Stimulated activated CD4-positive, alpha-beta T cell treated with anti-CD3 and anti-CD28 coated beads, Interleukin-15, amount 100 ng/mL, for 1 hour (primary cell): ENCODE measurements around the gene CDC6.
"Not testable (repeated sequence)": the region's sequence is repeated elsewhere in the genome, so short reads cannot be mapped to it uniquely, and the experiment has no call there.

Experiments
- DNase-seq, 2 donors: peaks; one replicate each; pipeline ENCODE4 v3.0.0-alpha.2; 2020; ENCODE audit warnings: low read depth in 1 of 2, low spot score in 1 of 2

Gene CDC6

DNA sequence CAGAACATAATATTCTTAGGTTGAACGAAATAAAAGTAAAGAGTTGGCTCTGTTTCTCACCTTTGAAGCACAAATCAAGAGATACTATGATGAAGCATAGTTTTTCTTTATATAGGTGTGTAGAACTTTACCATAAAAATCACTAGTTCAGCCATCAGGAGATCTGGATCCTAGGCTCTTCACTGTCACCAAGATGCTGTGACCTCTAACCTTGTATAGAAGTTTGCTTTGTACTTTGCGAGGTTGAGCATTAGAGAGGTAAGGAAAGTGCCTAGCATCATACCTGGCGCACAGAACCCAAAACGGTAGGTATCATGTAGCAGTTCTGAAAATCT, 553 bp upstream of the CDC6 start:
- no peak for DNase-seq

DNA sequence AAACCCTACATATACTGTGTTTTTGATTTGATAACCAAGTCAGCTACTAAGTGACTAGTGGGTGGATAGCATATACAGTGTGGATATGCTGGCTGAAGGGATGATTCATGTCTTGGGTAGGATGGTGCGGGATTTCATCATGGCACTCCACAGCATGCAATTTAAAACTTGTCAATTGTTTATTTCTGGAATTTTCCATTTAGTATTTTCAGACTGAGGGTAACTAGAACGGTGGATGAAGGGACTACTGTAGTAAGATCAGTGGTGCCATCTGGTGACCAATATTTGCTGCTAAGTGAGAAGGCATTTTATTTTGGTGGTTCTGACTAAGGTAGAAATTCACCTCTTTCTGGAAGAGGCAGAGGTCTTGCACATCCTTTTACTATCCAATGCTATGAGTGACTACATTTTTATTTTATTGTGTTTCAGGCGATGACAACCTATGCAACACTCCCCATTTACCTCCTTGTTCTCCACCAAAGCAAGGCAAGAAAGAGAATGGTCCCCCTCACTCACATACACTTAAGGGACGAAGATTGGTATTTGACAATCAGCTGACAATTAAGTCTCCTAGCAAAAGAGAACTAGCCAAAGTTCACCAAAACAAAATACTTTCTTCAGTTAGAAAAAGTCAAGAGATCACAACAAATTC, 3.1 kb downstream of the CDC6 start:
- no peak for DNase-seq

DNA sequence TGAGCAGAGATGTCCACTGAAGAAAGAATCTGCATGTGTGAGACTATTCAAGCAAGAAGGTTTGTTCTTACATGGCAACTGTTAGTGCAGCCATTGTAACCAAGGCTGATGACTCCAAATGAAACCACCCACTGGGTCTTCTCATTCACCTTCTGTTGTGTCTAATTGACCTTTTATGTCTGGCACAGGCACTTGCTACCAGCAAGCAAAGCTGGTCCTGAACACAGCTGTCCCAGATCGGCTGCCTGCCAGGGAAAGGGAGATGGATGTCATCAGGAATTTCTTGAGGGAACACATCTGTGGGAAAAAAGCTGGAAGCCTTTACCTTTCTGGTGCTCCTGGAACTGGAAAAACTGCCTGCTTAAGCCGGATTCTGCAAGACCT, 3.6 kb downstream of the CDC6 start:
- DNase-seq = no peak

DNA sequence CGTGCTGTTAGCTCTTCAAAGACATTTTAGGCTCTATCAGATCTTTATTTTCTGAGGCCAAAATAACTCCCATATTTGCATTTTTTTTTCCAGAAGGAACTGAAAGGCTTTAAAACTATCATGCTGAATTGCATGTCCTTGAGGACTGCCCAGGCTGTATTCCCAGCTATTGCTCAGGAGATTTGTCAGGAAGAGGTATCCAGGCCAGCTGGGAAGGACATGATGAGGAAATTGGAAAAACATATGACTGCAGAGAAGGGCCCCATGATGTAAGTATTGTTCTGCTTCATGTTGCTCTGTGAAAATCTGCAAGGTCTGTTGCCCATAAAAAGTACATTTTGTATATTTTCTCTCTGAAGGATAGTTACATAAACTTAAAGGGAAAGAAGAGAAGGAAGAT, 5.7 kb downstream of the CDC6 start:
- no peak for DNase-seq

DNA sequence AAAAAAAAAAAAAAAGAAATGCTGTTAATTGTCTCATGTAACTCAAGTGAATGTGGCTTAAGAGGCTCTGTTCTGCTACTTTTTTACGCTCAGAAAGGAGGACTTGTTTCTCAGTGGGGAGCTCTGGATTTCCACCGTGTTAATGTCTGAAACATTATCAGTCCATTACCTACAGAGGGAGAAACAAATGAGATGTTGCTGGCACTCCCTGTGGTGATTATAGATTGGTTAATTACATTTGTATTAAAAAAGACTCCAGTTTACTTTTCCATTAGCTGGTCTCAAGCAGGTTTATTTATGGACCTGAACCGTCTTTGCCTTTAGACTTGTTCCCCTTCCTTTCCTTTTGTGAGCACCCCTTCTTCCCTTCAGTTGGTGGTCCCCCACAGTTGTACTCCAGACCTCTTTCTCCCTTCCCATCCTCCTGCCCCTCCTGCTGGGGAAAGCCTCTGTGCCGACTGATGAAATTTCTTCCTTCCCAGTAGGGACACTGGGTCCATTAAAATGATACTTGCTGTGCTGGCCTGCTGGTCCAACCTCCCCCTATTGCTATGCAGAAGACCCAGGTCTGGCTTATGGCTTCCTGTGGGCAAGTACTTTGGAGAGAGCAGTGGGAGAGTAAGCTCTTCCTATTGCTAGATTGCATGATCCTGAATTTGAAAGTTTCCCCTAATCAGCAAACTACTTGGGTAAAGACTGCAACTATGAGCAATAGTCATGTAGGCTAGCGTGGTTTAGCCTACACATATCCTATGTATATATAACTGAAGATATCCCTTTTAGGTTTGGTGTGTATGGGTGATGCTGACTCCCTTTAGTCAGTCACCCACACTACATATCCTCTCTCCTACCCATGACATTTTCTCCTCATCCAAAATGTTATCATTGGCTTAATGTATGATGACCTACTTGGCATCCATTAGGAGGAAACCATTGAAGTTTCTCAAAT, 8.1 kb downstream of the CDC6 start:
- DNase-seq = no peak

DNA sequence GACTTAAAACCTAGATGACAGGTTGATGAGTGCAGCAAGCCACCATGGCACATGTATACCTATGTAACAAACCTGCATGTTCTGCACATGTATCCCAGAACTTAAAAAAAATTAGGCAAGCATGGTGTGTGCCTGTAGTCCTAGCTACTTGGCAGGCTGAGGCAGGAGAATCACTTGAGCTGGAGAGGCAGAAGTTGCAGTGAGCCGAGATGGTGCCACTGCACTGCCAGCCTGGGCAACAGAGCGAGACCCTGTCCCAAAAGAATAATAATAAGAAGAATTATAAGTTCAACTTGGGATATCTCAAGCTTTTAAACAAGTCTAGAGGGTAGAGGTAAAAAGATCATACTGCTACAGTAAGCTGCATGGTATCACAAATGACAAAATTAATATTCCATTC, 9.8 kb downstream of the CDC6 start:
- DNase-seq = no peak

DNA sequence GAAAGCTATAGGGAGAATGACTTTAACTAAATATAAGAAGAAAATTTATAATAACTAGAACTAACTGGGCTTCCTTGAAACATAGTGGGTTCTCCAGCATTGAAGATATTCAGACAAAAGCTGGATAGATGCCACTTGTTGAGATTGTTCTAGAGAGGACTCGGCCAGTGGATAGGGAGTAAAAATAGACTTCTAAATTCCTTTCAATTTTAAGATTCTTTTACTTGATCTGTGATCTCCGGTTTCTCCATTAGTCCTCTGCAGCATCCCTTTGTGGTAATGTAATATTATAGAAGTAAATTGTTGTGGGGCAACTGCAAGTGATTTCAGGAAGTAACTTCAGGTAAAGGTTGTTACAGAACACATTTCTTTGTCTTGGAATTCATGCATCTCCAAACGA, 11.0 kb downstream of the CDC6 start:
- no peak for DNase-seq

DNA sequence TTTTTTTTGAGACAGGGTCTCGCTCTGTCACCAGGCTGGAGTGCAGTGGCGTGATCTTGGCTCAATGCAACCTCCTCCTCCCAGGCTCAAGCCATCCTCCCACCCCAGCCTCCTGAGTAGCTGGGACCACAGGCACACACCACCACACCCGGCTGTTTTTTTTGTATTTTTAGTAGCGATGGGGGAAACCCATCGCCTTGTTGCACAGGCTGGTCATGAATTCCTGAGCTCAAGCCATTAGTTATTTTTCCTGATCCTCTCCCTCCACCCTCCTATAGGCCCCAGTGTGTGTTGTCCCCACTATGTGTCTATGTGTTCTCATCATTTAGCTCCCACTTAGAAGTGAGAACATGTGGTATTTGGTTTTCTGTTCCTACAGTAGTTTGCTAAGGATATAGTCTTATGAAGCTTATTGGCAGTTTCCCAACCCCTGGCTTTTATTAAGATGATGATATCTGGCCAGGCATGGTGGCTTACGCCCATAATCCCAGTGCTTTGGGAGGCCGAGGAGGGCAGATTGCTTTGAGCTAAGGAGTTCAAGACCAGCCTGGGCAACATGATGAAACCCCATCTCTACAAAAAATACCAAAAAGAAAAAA, 11.6 kb downstream of the CDC6 start:
- DNase-seq = not testable (repeated sequence)

DNA sequence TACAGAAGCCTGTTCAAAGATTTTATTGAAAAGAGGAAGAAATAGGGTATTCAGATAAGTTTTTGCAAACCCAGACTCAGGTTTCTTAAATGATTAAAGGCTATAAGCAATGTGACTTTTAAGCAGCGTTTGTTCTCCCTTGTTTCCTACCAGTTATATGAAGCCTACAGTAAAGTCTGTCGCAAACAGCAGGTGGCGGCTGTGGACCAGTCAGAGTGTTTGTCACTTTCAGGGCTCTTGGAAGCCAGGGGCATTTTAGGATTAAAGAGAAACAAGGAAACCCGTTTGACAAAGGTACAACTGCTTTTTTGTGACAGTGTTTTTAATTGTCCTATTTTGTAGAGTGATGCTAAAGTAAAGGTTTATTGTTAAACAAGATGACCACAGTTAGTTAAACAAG, 13.6 kb downstream of the CDC6 start:
- no peak for DNase-seq

DNA sequence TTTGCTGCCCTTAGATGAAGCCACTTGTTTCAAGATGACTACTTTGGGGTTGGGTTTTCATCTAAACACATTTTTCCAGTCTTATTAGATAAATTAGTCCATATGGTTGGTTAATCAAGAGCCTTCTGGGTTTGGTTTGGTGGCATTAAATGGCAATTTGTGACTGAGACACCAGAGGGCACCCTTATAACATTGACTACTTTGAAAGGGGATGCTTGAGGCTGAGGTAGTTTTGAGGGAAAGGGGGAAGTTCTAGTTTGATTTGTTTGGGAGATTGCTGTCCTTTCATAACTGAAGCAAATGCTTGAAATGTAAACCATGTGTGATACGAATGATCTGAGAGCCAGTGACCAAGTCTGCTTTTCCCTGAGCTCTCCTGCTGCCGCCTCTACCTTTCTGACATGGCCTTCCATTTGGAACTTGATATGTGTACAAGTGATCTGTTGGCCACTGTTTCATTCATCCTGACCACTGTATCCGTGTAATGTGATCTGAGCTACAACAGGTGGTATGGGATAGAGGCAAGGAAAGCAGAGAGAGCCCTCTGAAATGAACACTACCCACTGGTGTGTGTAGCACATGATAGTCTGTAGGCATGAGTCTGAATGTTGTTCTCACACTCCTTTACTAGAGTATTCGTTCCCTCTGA, 15.5 kb downstream of the CDC6 start:
- DNase-seq = no peak

DNA sequence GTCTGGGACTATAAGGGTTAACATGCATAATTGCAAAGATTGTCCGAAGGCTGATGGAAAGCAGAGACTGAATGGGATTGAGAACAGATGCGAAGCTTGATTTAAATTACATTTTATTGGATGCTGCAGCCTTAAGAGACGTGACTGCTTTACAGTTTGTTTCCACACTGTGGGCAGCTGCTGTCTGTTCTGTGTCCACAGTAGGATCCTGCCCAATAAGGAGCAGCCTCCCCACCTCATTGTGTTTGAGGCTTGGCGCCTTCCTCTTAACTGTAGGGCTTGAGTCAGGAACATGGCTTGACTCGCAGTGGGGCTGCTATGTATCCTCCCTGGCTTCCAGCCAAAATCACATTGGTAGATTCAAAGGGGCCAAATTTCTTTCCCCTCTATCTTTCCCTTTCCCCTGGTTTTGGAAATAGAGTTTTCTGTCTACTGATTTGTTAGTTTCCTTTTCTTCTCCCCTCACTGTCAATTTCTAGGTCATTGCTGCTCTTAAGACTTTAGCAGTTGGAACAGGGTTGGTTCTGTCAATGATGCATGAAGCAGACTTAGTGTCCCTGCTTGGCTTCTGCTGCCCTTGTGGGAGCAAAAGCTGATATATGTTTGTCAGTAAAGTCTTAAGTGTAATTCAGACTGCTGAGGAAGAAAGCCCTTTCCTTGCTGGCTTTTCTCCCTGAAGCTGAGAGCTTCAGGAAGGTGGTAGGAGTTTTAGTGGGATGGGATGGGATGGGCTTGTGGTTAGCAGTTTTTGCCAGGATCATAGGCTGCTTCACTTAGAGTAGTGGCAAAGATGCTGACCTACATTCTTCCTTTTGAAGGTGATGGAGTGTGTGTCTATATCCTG, 16.3 kb downstream of the CDC6 start:
- DNase-seq = no peak

DNA sequence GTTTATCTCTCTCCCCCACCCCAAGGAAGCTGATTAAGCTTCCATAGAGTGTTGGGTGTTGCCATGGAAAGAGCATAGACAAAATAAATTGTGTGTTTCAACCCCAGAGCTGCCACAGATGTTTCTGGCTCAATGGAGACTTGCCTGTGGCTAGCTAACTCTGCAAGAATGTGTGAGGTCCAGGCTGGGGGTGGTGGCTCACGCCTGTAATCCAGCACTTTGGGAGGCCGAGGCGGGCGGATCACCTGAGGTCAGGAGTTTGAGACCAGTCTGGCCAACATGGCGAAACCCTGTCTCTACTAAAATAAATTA, 16.8 kb downstream of the CDC6 start:
- not testable (repeated sequence) for DNase-seq

DNA sequence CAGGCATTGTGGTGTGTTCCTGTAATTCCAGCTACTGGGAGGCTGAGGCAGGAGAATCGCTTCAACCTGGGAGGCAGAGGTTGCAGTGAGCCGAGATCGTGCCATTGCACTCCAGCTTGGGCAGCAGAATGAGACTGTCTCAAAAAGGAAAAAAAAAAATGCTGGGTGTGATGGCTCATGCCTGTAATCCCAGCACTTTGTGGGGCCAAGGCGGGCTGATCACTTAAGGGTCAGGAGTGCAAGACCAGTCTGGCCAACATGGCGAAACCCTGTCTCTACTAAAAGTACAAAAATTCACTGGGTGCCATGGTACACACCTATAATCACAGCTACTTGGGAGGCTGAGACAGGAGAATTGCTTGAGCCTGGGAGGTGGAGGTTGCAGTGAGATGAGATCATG, 17.2 kb downstream of the CDC6 start:
- not testable (repeated sequence) for DNase-seq

DNA sequence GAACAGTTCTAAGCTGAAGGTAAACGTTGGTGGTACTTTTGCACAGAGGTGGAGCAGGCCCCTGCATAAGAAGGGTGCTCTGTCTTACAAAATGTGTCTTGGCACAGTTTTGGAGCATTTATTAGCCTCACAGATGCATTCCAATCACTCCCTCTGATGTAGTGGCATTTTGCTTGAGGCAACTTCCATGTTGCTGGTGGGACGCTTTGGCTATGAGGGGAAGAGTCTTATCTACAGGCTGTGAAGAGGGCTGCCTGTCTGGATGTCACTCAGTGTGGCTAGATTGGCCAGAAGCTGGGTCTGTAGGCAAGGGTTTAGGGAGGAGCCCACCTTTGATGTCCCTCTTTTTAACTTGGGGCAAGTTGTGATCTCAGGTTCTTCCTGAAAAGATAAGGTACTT, 18.7 kb downstream of the CDC6 start:
- DNase-seq = no peak

DNA sequence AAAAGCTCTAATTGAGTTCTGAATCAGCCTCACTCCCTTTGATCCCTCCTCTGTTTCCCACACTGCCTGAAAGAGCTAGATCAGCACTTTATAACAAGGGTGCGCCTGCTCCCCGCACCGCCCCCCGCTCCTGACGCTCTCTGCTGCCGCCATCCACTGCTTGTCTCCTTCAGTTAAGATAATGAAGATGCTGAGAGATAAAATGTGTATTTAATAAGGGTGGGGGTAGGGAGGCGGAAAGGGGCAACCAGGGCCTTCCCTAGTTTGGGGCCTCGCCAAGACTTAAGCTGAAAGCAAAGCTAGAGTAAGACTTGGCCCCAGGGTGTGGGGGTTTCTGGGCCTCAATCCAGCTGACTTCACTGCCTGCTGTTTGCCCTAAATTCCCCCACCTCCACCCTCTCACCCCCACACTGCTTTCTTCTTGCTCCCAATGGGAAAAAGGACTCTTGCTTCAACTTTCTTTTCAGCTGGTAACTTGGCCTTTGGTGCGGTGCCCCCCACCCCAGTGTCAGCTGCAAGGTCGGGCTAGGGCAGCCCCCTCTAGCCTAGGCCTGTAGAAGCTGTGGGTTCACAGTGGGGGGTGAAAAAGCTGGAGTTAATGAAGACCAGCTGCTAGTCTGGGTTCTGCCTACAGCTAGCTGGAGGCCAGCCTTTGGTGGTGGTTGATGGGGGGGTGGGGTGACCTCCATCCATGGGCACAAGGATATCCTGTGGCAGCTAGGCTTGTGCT, 19.5 kb downstream of the CDC6 start:
- no peak for DNase-seq

DNA sequence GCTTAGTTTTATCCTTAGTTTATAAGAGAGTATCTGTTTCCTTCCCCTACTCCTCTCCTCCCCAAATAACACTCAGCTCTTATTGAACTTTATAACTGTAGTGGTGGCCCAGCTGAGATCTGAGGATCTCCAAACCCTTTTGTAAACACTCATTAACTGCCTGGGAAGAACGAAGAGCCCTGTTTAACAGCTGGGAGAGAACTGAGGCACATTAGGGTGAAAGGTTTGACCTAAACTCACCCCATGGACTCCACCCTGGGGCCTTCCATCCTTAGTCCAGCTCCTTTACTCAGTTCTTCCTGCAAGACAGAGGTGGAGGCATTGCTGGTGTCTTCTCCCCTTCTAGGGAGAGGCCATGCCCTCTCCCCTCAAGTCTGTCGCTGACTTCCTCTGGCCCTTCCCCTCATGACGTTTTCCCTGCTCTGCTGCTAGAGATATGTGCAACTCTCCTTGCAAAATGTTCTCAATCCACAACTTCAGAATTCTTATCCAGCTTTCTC, 20.1 kb downstream of the CDC6 start:
- no peak for DNase-seq

DNA sequence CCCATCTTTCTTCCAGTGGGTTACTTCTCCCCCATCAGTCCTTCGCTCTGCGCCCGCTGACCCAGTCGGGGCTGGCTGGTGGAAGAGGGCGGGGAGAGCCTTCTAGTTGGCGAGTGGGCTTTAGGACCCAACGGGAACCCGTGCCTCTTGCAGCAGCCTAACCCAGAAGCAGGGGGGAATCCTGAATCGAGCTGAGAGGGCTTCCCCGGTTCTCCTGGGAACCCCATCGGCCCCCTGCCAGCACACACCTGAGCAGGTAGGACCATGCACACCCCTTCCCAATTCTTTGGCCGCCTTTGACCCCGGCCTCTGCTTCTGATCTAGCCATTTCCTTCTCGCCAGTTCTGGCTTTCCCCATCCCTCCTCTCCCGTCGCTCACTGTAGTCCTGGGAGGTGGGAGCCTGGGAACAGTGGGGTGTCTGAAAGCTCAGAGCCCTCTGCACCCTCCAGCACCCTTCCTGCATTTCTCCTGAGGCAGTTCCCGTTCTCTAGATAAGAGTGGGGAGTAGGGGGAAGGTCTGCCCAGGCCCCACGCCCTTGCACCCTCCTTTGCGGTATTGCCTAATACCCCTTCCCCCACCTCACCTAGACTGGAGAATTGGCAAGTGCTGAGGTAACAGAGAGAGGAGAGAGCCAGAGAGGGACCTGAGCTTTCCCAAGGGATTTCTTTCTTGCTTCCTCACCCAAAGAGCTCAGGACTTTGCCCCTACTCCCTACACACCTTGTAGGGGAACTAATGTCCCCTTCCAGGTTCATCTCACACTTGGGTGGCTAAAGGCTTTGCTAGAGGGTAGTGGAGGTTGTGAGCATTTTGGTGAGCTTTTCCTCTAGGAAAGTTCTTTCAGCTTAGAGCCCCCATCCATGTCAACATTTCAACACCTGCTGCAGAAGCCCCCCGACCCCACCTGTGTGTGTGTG, 21.6 kb downstream of the CDC6 start, which contains the start of gene RARA:
Gene RARA (plus strand): TSS at position 150 of the 918 bp plus-strand sequence. CDS start 22,039 bp downstream, outside the sequence.
- DNase-seq = no peak

DNA sequence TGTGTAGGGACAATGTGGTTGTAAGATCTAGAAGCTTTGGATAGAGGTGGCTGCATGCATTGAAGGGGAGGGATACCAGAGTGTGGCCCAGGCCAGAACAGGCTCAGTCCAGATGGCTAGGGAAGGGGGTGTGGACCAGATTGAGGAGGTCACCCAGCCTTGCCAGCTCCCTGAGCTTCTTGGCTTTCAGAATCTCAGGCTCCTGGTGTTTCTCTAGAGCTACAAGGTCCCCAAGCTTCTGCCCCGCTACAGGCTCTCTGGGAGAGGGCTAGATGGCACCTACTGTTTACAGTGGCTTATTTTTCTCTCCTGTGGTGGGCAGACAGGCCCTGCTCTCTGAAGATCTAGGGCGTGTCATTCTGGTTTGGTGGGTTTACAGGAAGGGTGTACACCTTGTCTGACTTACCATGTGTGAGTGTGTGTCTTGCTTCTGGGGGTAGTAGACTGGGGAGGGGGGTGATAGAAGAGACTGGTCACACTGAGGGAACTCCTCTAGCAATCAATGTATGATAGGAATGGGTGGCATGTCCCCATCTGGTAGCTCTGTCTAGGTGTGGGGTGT, 22.4 kb downstream of the CDC6 start:
- DNase-seq = no peak
